IMR-90 (cell line): ENCODE data around the gene SHROOM1.

ENCODE experiments used
- CEBPB ChIP-seq: IDR thresholded peaks from 2 replicates; pipeline ENCODE4 v1.6.1; 2012; ENCODE audit warnings: low read depth, low read length, improper control_type of control experiment
- FOS ChIP-seq: fragments of 150-350 bp; IDR thresholded peaks from 2 replicates; pipeline ENCODE4 v1.6.1; 2016; ENCODE audit warnings: low read depth, low read length
- MAFK ChIP-seq: IDR thresholded peaks from 2 replicates; pipeline ENCODE4 v1.6.1; 2012; ENCODE audit warnings: low read depth, low read length, improper control_type of control experiment
- MXI1 ChIP-seq: IDR thresholded peaks from 2 replicates; pipeline ENCODE4 v1.6.1; 2012; ENCODE audit warnings: low read depth, mild to moderate bottlenecking, low read length, moderate library complexity, borderline replicate concordance
- NFE2L2 ChIP-seq: fragments of 150-350 bp; IDR thresholded peaks from 2 replicates; pipeline ENCODE4 v1.6.1; 2016; ENCODE audit warnings: low read depth, mild to moderate bottlenecking, low read length
- POLR2A ChIP-seq: IDR thresholded peaks from 2 replicates; pipeline ENCODE4 v1.6.1; 2012; ENCODE audit warnings: mild to moderate bottlenecking, low read depth, low read length
- RAD21 ChIP-seq: IDR thresholded peaks from 2 replicates; pipeline ENCODE4 v1.6.1; 2012; ENCODE audit warnings: low read length, improper control_type of control experiment
- RCOR1 ChIP-seq: IDR thresholded peaks from 2 replicates; pipeline ENCODE4 v1.6.1; 2012; ENCODE audit warnings: mild to moderate bottlenecking, low read length, improper control_type of control experiment; ENCODE audit not compliant: insufficient replicate concordance
- RFX5 ChIP-seq: IDR thresholded peaks from 2 replicates; pipeline ENCODE4 v1.8.0; 2012; ENCODE audit warnings: low read depth, mild to moderate bottlenecking, low read length, moderate library complexity
- SMC3 ChIP-seq: fragments of 150-350 bp; IDR thresholded peaks from 2 replicates; pipeline ENCODE4 v1.6.1; 2016; ENCODE audit warnings: low read depth, mild to moderate bottlenecking, antibody characterized with exemption, low read length, moderate library complexity
- TF ChIP-seq, protein P1 (sequence below): conservative IDR thresholded peaks from 2 replicates; pipeline ENCODE4 v1.5.1; 2012; ENCODE audit warnings: mild to moderate bottlenecking, low read depth, low read length, improper control_type of control experiment
- TF ChIP-seq, protein P2 (sequence below): fragments of 150-350 bp; IDR thresholded peaks from 2 replicates; pipeline ENCODE4 v1.6.1; 2016; ENCODE audit warnings: low read depth, mild to moderate bottlenecking, low read length, moderate library complexity, borderline replicate concordance

DNA sequence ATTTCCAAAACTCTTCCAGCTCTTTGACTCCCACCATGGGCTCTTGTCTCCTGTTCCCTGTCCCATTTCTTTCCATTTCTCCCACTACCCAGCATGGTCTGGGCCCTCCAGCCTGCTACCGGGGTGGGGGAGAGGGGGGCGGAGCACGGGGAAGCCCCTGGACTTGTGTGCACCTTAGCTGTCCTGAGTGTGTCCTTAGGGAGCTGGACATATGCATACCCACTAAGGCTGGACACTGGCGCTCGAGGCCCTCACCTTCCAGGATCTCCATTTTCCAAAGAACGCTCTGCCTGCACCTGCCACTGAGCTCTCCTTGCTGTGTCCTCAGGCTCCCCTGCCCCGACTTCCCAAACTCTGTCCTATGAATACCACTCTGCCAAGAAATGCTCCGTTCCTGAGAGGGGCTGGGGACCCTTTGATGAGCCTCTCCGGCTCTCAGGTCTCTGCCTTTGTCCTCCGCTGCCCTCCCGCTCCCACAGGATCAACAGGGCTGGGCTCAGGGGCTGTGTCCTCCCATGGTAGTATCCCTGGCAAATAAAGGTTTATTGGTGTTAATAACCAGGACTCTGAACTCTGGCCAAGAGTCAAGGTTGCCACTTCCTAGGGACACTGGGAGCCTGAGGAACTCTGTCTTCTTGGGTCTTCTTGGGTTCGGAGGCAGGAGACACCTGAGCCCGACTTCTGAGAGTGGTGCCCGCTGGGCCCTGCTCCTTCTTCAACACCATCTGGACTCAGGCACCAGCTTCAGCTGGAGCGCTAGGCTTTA lies 831 bp upstream of the SHROOM1 start:
- TF ChIP-seq, protein P1, sequence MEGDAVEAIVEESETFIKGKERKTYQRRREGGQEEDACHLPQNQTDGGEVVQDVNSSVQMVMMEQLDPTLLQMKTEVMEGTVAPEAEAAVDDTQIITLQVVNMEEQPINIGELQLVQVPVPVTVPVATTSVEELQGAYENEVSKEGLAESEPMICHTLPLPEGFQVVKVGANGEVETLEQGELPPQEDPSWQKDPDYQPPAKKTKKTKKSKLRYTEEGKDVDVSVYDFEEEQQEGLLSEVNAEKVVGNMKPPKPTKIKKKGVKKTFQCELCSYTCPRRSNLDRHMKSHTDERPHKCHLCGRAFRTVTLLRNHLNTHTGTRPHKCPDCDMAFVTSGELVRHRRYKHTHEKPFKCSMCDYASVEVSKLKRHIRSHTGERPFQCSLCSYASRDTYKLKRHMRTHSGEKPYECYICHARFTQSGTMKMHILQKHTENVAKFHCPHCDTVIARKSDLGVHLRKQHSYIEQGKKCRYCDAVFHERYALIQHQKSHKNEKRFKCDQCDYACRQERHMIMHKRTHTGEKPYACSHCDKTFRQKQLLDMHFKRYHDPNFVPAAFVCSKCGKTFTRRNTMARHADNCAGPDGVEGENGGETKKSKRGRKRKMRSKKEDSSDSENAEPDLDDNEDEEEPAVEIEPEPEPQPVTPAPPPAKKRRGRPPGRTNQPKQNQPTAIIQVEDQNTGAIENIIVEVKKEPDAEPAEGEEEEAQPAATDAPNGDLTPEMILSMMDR, result no peak
- TF ChIP-seq POLR2A (no peak), RAD21 (no peak), CEBPB (no peak), MAFK (no peak), RCOR1 (no peak), SMC3 (no peak), RFX5 (no peak), NFE2L2 (no peak), FOS (no peak), MXI1 (no peak)
- TF ChIP-seq, protein P2, sequence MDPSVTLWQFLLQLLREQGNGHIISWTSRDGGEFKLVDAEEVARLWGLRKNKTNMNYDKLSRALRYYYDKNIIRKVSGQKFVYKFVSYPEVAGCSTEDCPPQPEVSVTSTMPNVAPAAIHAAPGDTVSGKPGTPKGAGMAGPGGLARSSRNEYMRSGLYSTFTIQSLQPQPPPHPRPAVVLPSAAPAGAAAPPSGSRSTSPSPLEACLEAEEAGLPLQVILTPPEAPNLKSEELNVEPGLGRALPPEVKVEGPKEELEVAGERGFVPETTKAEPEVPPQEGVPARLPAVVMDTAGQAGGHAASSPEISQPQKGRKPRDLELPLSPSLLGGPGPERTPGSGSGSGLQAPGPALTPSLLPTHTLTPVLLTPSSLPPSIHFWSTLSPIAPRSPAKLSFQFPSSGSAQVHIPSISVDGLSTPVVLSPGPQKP, result no peak
